ENCODE data around the gene F2RL2. TPM values are rescaled to one million over a fixed set of nuclear protein-coding genes. Genes with fewer than 3 reads are reported as not detected.

F2RL2 gene
- total RNA-seq, 1 experiment from 2014 or later = not detected

- DNase-seq = no peak
- no peaks in the 10 kb centered on the region for H3K9me3 Mint-ChIP-seq (ENCODE audit: low read depth, unreplicated experiment)
- no TSS peak for BruUV-seq (replicated peaks)
Observed at GRCh38 chr5:76617229-76617628, 6.0 kb downstream of the F2RL2 start.

DNA sequence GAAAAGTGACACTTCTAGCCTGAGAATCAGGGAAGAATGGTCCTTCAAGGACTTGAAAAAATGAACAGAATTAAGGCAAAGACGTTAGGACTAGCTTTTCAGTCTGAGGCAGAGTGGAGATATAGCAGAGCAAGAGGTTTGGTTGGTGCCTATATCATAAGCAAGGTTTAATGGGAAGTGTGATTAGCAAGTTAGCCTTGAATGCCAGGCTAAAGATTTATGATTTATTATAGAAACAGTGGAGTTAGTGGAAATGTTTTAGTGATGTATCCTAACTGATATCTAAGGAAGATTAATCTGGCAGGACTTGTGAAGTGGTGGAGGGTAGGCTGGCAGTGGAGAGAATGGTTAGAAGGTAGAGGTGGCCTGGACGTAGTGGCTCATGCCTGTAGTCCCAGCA is 7.0 kb downstream of the F2RL2 start:
- no peaks in the 10 kb centered on the region for H3K4me1 Mint-ChIP-seq (ENCODE audit: low read depth, unreplicated experiment)
- CTCF ChIA-PET = no interaction called here
- BruUV-seq (replicated peaks) = no TSS peak

More at GRCh38 chr5:76617229-76617628, 6.0 kb downstream of the F2RL2 start:
- TF ChIP-seq, protein P1, sequence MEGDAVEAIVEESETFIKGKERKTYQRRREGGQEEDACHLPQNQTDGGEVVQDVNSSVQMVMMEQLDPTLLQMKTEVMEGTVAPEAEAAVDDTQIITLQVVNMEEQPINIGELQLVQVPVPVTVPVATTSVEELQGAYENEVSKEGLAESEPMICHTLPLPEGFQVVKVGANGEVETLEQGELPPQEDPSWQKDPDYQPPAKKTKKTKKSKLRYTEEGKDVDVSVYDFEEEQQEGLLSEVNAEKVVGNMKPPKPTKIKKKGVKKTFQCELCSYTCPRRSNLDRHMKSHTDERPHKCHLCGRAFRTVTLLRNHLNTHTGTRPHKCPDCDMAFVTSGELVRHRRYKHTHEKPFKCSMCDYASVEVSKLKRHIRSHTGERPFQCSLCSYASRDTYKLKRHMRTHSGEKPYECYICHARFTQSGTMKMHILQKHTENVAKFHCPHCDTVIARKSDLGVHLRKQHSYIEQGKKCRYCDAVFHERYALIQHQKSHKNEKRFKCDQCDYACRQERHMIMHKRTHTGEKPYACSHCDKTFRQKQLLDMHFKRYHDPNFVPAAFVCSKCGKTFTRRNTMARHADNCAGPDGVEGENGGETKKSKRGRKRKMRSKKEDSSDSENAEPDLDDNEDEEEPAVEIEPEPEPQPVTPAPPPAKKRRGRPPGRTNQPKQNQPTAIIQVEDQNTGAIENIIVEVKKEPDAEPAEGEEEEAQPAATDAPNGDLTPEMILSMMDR (IDR thresholded peaks at IDR 0.05; ENCODE audit: unreplicated experiment) = no peak
- no peaks in the 10 kb centered on the region for H3K27me3 Mint-ChIP-seq (ENCODE audit: unreplicated experiment)
- H3K36me3 Mint-ChIP-seq (ENCODE audit: insufficient read depth, unreplicated experiment) = no peaks in the 10 kb centered on the region
- CTCF ChIA-PET = no interaction called here
- no peaks in the 10 kb centered on the region for H3K4me1 Mint-ChIP-seq (ENCODE audit: low read depth, unreplicated experiment)
- no peak overlapping the region for H3K27ac Mint-ChIP-seq (ENCODE audit: unreplicated experiment)
- no peak overlapping the region for H3K4me3 Mint-ChIP-seq (ENCODE audit: low read depth, unreplicated experiment)
- intact Hi-C loops (cut with micrococcal nuclease; ENCODE audit: unreplicated experiment) = no loop called here

GRCh38 chr5:76615759-76616158 is 7.4 kb downstream of the F2RL2 start:
- Mint-ChIP-seq H3K27ac (ENCODE audit: unreplicated experiment) (no peak overlapping the region), H3K4me1 (ENCODE audit: low read depth, unreplicated experiment) (no peaks in the 10 kb centered on the region), H3K4me3 (ENCODE audit: low read depth, unreplicated experiment) (no peak overlapping the region), H3K9me3 (ENCODE audit: low read depth, unreplicated experiment) (no peaks in the 10 kb centered on the region), H3K36me3 (ENCODE audit: insufficient read depth, unreplicated experiment) (no peaks in the 10 kb centered on the region), H3K27me3 (ENCODE audit: unreplicated experiment) (no peaks in the 10 kb centered on the region)
- CTCF ChIA-PET = no interaction called here
- TF ChIP-seq, protein P1 (IDR thresholded peaks at IDR 0.05; ENCODE audit: unreplicated experiment) = no peak
- intact Hi-C loops (cut with micrococcal nuclease; ENCODE audit: unreplicated experiment) = no loop called here
- no TSS peak for BruUV-seq (replicated peaks)
- DNase-seq = no peak

More for the DNA sequence above, 7.0 kb downstream of the F2RL2 start:
- Mint-ChIP-seq H3K4me3 (ENCODE audit: low read depth, unreplicated experiment) (no peak overlapping the region), H3K36me3 (ENCODE audit: insufficient read depth, unreplicated experiment) (no peaks in the 10 kb centered on the region), H3K27ac (ENCODE audit: unreplicated experiment) (no peak overlapping the region), H3K9me3 (ENCODE audit: low read depth, unreplicated experiment) (no peaks in the 10 kb centered on the region), H3K27me3 (ENCODE audit: unreplicated experiment) (no peaks in the 10 kb centered on the region)
- TF ChIP-seq, protein P1 (IDR thresholded peaks at IDR 0.05; ENCODE audit: unreplicated experiment) = no peak
- no peak for DNase-seq
- intact Hi-C loops (cut with micrococcal nuclease; ENCODE audit: unreplicated experiment) = no loop called here

DNA sequence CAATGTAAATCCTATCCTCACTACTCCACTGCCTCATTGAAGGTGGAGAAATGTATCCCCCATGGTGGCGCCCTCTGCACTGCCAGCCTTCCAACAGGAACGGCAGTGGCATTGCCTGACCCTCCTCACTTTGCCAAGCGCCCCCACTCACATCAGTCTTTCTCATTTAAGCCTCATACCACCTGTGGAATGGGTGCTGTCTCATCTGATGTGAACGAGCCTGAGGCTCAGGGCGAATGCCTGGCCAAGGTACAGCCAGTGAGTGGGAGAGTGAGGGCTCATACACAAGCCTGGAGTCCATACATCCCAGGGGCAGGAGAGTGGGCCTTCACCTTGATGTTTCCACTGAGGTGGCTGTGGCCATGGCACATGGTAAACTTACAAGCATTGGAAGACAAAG is 10.3 kb downstream of the F2RL2 start:
- H3K27me3 Mint-ChIP-seq (ENCODE audit: unreplicated experiment) = no peaks in the 10 kb centered on the region
- BruUV-seq (replicated peaks) = no TSS peak

More for the DNA sequence above, 10.3 kb downstream of the F2RL2 start:
- no peak for DNase-seq
- CTCF ChIA-PET = no interaction called here
- Mint-ChIP-seq H3K4me3 (ENCODE audit: low read depth, unreplicated experiment) (no peak overlapping the region), H3K4me1 (ENCODE audit: low read depth, unreplicated experiment) (no peaks in the 10 kb centered on the region), H3K9me3 (ENCODE audit: low read depth, unreplicated experiment) (no peaks in the 10 kb centered on the region), H3K27ac (ENCODE audit: unreplicated experiment) (no peak overlapping the region), H3K36me3 (ENCODE audit: insufficient read depth, unreplicated experiment) (no peaks in the 10 kb centered on the region)
- intact Hi-C loops (cut with micrococcal nuclease; ENCODE audit: unreplicated experiment) = no loop called here
- TF ChIP-seq, protein P1 (IDR thresholded peaks at IDR 0.05; ENCODE audit: unreplicated experiment) = no peak

Measured in Calu3 (cell line).